RWPE2 (cell line): ENCODE measurements around the gene ATP6V0D1.

ENCODE experiments used
- ATAC-seq: fragments of 200-7000 bp; cut with Tn5 transposase; 3 replicates; pipeline ENCODE4 v1.9.1; 2021; ENCODE audit warnings: low read depth
- DNase-seq: peaks from one replicate; pipeline ENCODE4 v3.0.0-alpha.2; 2020; ENCODE audit warnings: low spot score
- H3K27ac ChIP-seq: fragments of 450-650 bp; 2 replicates; pipeline ENCODE4 v1.5.1; 2017; ENCODE audit warnings: mild to moderate bottlenecking; ENCODE audit not compliant: poor library complexity, severe bottlenecking
- H3K27me3 ChIP-seq: fragments of 250-450 bp; sonication (Bioruptor Pico); 2 replicates; pipeline ENCODE4 v1.5.1; 2021; ENCODE audit warnings: mild to moderate bottlenecking, moderate library complexity; ENCODE audit not compliant: insufficient read depth, poor library complexity, severe bottlenecking
- H3K36me3 ChIP-seq: fragments of 250-450 bp; sonication (Bioruptor Pico); 2 replicates; pipeline ENCODE4 v1.5.1; 2020; ENCODE audit warnings: low read depth, mild to moderate bottlenecking, moderate library complexity
- H3K4me1 ChIP-seq: fragments of 250-450 bp; sonication (Bioruptor Pico); 2 replicates; pipeline ENCODE4 v1.5.1; 2021; ENCODE audit warnings: mild to moderate bottlenecking, moderate library complexity; ENCODE audit not compliant: insufficient read depth, poor library complexity, severe bottlenecking
- H3K4me3 ChIP-seq: fragments of 250-450 bp; sonication (Bioruptor Pico); 2 replicates; pipeline ENCODE4 v1.5.1; 2021; ENCODE audit warnings: mild to moderate bottlenecking, moderate library complexity; ENCODE audit not compliant: severe bottlenecking
- H3K9me3 ChIP-seq: fragments of 250-450 bp; sonication (Bioruptor Pico); 2 replicates; pipeline ENCODE4 v1.5.1; 2021; ENCODE audit warnings: mild to moderate bottlenecking, moderate library complexity; ENCODE audit not compliant: severe bottlenecking
- CTCF ChIP-seq: fragments of 450-650 bp; IDR thresholded peaks from one replicate; pipeline ENCODE4 v1.5.1; 2017; ENCODE audit warnings: mild to moderate bottlenecking, moderate library complexity; ENCODE audit not compliant: poor library complexity, severe bottlenecking

Gene ATP6V0D1

GRCh38 chr16:67413978-67414911, 66.7 kb downstream of the ATP6V0D1 start:
- H3K9me3 ChIP-seq: no peaks in the 10 kb centered on the region
- TF ChIP-seq CTCF: no peak
- no peak for DNase-seq

GRCh38 chr16:67412294-67412693, 68.7 kb downstream of the ATP6V0D1 start:
- Histone ChIP-seq H3K9me3 (no peaks in the 10 kb centered on the region), H3K27me3 (no peaks in the 10 kb centered on the region), H3K36me3 (no peaks in the 10 kb centered on the region), H3K4me3 (no peak overlapping the region), H3K4me1 (no peaks in the 10 kb centered on the region), H3K27ac (no peak overlapping the region)
- no peak for TF ChIP-seq CTCF
- no peak for DNase-seq
- ATAC-seq: no peak

More at GRCh38 chr16:67413978-67414911, 66.7 kb downstream of the ATP6V0D1 start:
- no peaks in the 10 kb centered on the region for H3K4me1 ChIP-seq
- H3K4me3 ChIP-seq: no peak overlapping the region
- ATAC-seq: no peak
- H3K27ac ChIP-seq: no peak overlapping the region
- H3K27me3 ChIP-seq: no peaks in the 10 kb centered on the region
- H3K36me3 ChIP-seq: no peaks in the 10 kb centered on the region

- peaks cover 8% of the 10 kb centered on the region for H3K4me1 ChIP-seq
- no peak overlapping the region for H3K27ac ChIP-seq
- TF ChIP-seq CTCF: no peak
- no peaks in the 10 kb centered on the region for H3K9me3 ChIP-seq
- DNase-seq: no peak
- no peak overlapping the region for H3K4me3 ChIP-seq
- no peak for ATAC-seq
- H3K36me3 ChIP-seq: no peaks in the 10 kb centered on the region
- H3K27me3 ChIP-seq: no peaks in the 10 kb centered on the region
Measured at GRCh38 chr16:67411339-67411738, 69.6 kb downstream of the ATP6V0D1 start.

- H3K9me3 ChIP-seq: no peaks in the 10 kb centered on the region
- DNase-seq (no peak), ATAC-seq (no peak)
Measured at GRCh38 chr16:67409631-67410030, 71.3 kb downstream of the ATP6V0D1 start.

More at GRCh38 chr16:67409631-67410030, 71.3 kb downstream of the ATP6V0D1 start:
- Histone ChIP-seq H3K27ac (no peak overlapping the region), H3K27me3 (no peaks in the 10 kb centered on the region), H3K4me3 (no peak overlapping the region), H3K36me3 (no peaks in the 10 kb centered on the region), H3K4me1 (peaks cover 24% of the 10 kb centered on the region)
- no peak for TF ChIP-seq CTCF
